ENCODE data around the gene ZNF549. TPM values are rescaled to one million over a fixed set of nuclear protein-coding genes. Genes with fewer than 3 reads are reported as not detected.
"Not testable (repeated sequence)": the region's sequence is repeated elsewhere in the genome, so short reads cannot be mapped to it uniquely, and the experiment has no call there.

ZNF549 gene
- total RNA-seq, 1 donor from 2014 or later, result 16.9 TPM

DNA sequence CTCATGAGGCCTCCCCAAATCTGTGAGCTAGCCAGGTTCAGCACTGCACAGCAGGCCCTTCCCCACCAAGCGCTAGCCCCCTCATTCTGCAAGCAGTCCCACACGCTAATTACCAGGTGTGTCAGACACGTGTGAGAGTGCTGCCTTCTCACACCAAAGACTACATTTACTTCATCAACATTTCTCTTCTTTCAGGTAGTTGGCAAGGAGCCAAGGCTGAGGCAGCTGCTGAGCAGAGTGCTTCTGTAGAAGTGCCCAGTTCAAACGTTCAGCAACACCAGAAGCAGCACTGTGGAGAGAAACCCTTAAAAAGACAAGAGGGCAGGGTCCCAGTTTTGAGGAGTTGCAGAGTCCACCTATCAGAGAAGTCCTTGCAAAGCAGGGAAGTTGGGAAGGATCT, 21.0 kb upstream of the ZNF549 start:
- Mint-ChIP-seq H3K27me3 (no peaks in the 10 kb centered on the region), H3K4me1 (peaks cover 11% of the 10 kb centered on the region), H3K27ac (no peak overlapping the region), H3K4me3 (no peak overlapping the region), H3K36me3 (ENCODE audit: low read depth) (peaks cover 85% of the 10 kb centered on the region), H3K9me3 (peaks cover 45% of the 10 kb centered on the region)
- ChIA-PET POLR2A (no interaction called here), CTCF (no interaction called here)
- intact Hi-C loops (cut with micrococcal nuclease), result no loop called here
- DNase-seq (no peak), ATAC-seq (ENCODE audit: low read depth) (no peak)
- TF ChIP-seq, protein P1, sequence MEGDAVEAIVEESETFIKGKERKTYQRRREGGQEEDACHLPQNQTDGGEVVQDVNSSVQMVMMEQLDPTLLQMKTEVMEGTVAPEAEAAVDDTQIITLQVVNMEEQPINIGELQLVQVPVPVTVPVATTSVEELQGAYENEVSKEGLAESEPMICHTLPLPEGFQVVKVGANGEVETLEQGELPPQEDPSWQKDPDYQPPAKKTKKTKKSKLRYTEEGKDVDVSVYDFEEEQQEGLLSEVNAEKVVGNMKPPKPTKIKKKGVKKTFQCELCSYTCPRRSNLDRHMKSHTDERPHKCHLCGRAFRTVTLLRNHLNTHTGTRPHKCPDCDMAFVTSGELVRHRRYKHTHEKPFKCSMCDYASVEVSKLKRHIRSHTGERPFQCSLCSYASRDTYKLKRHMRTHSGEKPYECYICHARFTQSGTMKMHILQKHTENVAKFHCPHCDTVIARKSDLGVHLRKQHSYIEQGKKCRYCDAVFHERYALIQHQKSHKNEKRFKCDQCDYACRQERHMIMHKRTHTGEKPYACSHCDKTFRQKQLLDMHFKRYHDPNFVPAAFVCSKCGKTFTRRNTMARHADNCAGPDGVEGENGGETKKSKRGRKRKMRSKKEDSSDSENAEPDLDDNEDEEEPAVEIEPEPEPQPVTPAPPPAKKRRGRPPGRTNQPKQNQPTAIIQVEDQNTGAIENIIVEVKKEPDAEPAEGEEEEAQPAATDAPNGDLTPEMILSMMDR (IDR thresholded peaks at IDR 0.05), result no peak

- Mint-ChIP-seq H3K27ac (no peak overlapping the region), H3K4me3 (no peak overlapping the region), H3K9me3 (peaks cover 48% of the 10 kb centered on the region), H3K27me3 (no peaks in the 10 kb centered on the region), H3K4me1 (no peaks in the 10 kb centered on the region), H3K36me3 (ENCODE audit: low read depth) (peaks cover 78% of the 10 kb centered on the region)
- POLR2A ChIA-PET, result interaction anchor here (0.6 kb wide), 1 partner anchor 493 kb away, joined by 3 read pairs; no protein-coding TSS in a partner anchor
- DNase-seq (no peak), ATAC-seq (ENCODE audit: low read depth) (no peak)
- CTCF ChIA-PET, result no interaction called here
- TF ChIP-seq, protein P1 (IDR thresholded peaks at IDR 0.05), result no peak
- intact Hi-C loops (cut with micrococcal nuclease), result no loop called here
Observed at GRCh38 chr19:57511484-57511883, 15.7 kb upstream of the ZNF549 start.

DNA sequence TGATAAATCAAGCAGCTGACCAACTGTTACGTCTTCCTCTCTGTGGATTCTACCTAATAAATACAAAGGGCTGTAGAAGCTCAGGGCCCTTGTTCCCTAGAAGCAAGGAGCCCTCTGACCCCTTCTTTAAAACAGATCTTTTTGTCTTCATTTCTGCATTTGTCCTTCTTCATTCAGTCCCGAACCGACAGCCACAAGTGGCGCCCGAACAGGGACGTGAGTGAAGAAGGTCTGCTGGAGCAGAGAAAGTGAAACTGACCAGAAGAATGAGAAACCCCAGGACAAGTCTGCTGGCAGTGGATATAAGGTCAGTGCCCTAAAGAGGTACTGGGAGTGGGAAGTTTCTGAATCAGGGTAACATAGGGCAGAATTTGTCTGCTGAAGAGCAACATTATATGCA, 14.3 kb upstream of the ZNF549 start:
- no peaks in the 10 kb centered on the region for H3K4me1 Mint-ChIP-seq
- ATAC-seq (ENCODE audit: low read depth) (no peak), DNase-seq (no peak)
- CTCF ChIA-PET, result no interaction called here
- H3K4me3 Mint-ChIP-seq, result no peak overlapping the region
- H3K27me3 Mint-ChIP-seq, result no peaks in the 10 kb centered on the region
- H3K27ac Mint-ChIP-seq, result no peak overlapping the region
- H3K9me3 Mint-ChIP-seq, result peaks cover 50% of the 10 kb centered on the region
- intact Hi-C loops (cut with micrococcal nuclease), result no loop called here
- TF ChIP-seq, protein P1 (IDR thresholded peaks at IDR 0.05), result no peak
- peaks cover 76% of the 10 kb centered on the region for H3K36me3 Mint-ChIP-seq (ENCODE audit: low read depth)
- POLR2A ChIA-PET, result no interaction called here

DNA sequence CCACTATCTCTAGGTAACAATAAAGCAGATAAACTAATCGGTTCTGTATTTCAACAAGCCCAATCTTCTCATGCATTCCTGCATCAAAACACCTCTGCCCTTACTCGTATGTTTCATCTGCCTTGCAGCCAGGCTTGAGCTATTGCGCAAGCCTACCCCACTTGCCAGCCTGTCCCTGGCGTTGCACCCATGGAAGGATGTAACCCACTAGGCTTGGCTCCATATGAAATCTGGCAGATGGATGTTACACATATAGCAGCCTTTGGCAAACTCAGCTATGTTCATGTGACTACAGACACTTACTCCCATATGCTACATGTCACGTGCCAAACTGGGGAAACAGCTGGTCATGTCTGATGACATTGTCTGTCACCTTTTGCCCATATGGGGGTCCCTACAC, 11.9 kb upstream of the ZNF549 start:
- H3K4me1 Mint-ChIP-seq, result no peaks in the 10 kb centered on the region
- no peaks in the 10 kb centered on the region for H3K27me3 Mint-ChIP-seq
- no peak overlapping the region for H3K4me3 Mint-ChIP-seq
- TF ChIP-seq, protein P1 (IDR thresholded peaks at IDR 0.05), result no peak
- ChIA-PET POLR2A (interaction anchor here (1.1 kb wide), 1 partner anchor 99 kb away, joined by 3 read pairs; the partner anchor contains the start of gene ZNF134), CTCF (no interaction called here)
- H3K36me3 Mint-ChIP-seq (ENCODE audit: low read depth), result peaks cover 57% of the 10 kb centered on the region
- no peak overlapping the region for H3K27ac Mint-ChIP-seq
- ATAC-seq (ENCODE audit: low read depth) (no peak), DNase-seq (no peak)
- intact Hi-C loops (cut with micrococcal nuclease), result no loop called here
- H3K9me3 Mint-ChIP-seq, result peaks cover 38% of the 10 kb centered on the region

DNA sequence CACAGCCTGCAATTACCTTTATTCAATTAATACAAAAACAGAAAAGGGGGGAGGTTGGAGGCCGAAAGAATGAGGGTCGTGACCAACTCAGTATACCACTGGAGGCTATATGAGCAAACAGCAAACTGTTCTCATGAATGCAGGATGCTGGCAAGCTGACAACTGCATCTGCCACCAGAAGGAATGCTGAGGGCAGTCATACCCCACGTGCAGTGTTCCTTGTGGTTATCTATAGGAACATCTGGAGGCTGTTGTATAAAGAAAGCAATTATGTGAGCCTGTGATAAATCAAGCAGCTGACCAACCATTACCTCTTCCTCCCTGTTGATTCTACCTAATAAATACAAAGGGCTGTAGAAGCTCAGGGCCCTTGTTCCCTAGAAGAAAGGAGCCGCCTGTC, 9.1 kb upstream of the ZNF549 start:
- H3K9me3 Mint-ChIP-seq, result peaks cover 32% of the 10 kb centered on the region
- H3K27me3 Mint-ChIP-seq; H3K4me1 Mint-ChIP-seq; DNase-seq; ATAC-seq (ENCODE audit: low read depth); H3K27ac Mint-ChIP-seq; intact Hi-C loops (cut with micrococcal nuclease); POLR2A ChIA-PET; CTCF ChIA-PET; H3K4me3 Mint-ChIP-seq: not testable (repeated sequence)
- peaks cover 46% of the 10 kb centered on the region for H3K36me3 Mint-ChIP-seq (ENCODE audit: low read depth)

GRCh38 chr19:57537953-57538547, 10.9 kb downstream of the ZNF549 start:
- Mint-ChIP-seq H3K27ac (no peak overlapping the region), H3K4me3 (no peak overlapping the region), H3K9me3 (peaks cover 68% of the 10 kb centered on the region), H3K36me3 (ENCODE audit: low read depth) (peaks cover 95% of the 10 kb centered on the region), H3K4me1 (no peaks in the 10 kb centered on the region), H3K27me3 (no peaks in the 10 kb centered on the region)
- DNase-seq (no peak), ATAC-seq (ENCODE audit: low read depth) (no peak)
- POLR2A ChIA-PET, result no interaction called here
- CTCF ChIA-PET, result no interaction called here
- intact Hi-C loops (cut with micrococcal nuclease), result no loop called here
- TF ChIP-seq, protein P1 (IDR thresholded peaks at IDR 0.05), result no peak

Measured in activated B cell treated with CpG ODN at 0.5 μM for 24 hours (primary cell).